ENCODE data around the gene NFU1.
"Not testable (repeated sequence)": the region's sequence is repeated elsewhere in the genome, so short reads cannot be mapped to it uniquely, and the experiment has no call there.

Gene NFU1

DNA sequence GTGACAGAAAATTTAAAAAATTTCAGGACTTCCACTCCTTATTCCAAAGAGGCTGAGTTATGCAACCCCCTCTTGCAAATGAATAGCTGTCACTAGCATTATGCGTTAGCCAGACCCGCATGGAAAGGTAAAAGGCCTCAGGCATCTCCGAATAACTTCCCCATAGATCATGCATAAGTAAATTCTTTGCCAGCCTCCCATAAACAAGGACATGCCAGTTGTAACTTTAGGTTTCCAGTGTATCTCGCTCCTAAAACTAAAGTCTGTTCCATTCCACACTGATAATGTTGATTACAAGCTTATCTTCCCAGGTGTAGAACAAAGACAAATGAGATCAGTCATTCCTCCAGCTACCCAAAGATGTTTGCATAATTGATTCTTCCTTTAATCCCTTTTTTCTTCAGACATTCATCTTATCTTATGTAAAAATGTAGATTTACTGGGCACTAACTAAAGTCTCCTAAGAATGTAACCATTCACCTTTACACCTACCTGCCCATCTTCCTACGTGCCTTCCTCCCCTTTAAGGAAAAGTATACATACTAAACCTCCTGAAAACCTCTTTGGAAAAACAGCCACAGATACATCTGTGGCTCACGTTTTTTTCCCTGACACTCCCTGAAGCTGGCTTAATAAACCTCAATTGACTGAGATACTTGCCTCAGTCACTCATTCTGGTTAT is 13.6 kb upstream of the NFU1 start:
- no peak for DNase-seq (ENCODE audit: low read depth in 3 of 3)

GRCh38 chr2:69449906-69450305 is 12.7 kb upstream of the NFU1 start:
- DNase-seq (ENCODE audit: low read depth in 3 of 3) = no peak

GRCh38 chr2:69443673-69444072 is 6.4 kb upstream of the NFU1 start:
- DNase-seq (ENCODE audit: low read depth in 3 of 3) = not testable (repeated sequence)

DNA sequence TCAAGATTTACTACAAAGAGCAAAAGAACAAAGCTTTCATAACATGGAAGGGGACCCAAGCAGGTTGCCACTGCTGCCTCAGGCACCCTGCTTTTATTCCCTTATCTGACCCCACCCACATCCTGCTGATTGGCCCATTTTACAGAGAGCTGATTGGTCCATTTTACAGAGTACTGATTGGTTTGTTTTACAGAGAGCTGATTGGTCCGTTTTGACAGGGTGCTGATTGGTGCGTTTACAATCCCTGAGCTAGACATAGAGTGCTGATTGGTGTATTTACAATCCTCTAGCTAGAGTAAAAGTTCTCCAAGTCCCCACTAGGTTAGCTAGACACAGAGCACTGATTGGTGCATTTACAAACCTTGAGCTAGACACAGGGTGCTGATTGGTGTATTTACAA is 2.3 kb upstream of the NFU1 start:
- not testable (repeated sequence) for DNase-seq (ENCODE audit: low read depth in 3 of 3)

GRCh38 chr2:69438580-69438979 is 1.3 kb upstream of the NFU1 start:
- DNase-seq (ENCODE audit: low read depth in 3 of 3) = no peak

DNA sequence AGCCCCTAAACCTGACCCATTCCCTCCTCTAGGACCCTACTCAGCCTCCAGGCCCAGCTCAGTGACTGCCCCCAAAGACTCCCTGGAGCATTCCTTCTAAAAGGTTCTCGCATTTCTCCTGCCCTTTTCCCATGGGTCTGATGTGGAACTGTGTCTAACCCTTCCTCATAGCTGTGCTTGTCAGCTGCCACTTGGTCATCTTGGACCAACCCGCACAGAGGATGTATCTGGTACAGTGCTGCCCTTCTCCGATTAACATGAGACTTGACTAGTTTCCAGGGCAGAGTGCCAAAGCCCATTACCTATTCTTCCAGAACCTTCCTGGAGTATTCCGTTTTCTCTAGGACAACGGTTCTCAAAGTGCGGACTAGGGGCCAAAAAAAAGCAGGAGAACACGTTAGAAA is 518 bp upstream of the NFU1 start:
- no peak for DNase-seq (ENCODE audit: low read depth in 3 of 3)

GRCh38 chr2:69436596-69436937 is 668 bp downstream of the NFU1 start:
- DNase-seq (ENCODE audit: low read depth in 3 of 3) = no peak

DNA sequence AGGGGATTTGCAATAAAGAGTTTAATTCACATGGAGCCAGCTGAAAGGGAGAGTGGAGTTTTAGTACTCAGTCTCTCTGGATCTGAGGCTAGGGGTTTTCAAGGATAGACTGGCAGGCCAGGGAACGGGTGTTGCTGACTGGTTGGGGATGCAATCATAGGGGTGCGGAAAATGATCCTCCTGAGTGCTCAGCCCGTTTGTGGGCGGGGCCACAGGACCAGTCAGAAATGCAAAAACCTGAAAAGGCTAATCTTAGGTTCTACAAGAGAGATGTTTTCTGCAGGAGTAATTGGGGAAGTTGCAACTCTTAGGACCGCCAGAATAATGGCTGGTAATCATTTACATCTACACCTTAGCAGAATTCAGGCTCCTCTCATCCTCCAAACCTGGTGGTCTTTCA is 2.5 kb downstream of the NFU1 start:
- no peak for DNase-seq (ENCODE audit: low read depth in 3 of 3)

DNA sequence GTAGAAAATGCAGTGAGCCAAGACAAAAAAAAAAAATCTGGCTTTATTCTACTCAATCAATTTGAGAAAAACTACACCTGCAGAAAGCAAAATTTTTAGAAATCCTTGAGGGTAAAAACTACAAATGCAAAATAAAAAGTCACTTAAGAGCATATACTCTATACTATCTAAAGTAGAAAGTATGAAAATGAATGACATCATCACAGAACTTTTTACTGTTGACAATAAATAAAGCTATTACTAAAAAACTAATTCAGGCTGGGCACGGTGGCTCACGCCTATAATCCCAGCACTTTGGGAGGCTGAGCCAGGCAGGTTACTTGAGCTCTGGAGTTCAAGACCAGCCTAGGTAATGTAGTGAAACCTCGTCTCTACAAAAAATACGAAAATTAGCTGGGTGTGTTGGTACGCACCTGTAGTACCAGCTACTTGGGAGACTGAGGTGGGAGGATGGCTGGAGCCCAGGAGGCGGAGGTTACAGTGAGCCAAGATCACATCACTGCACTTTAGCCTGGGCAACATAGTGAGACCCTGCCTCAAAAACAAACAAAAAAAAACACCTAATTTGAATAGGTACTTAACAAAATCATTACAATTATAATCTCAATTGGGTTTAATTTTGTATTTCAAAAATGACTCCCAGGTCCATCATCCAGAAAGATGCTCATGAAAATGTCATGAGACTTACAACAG is 7.6 kb downstream of the NFU1 start:
- no peak for DNase-seq (ENCODE audit: low read depth in 3 of 3)

DNA sequence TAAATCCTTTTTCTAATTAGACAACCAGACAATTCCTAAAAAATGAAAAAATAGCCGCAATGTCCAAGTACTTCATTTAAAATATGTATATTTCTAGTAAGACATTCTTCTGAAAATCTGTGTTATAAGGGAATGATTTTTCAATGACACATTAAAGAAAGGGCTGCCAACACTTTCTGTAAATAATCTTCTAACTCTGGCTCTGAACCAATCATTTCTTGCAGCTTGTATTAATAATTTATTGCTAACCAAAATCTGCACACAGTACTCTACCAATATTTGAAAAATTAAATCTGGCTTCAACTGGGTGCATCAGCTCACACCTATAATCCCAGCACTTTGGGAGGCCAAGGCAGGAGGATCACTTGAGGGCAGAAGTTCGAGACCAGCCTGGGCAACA is 8.3 kb downstream of the NFU1 start:
- DNase-seq (ENCODE audit: low read depth in 3 of 3) = no peak

- DNase-seq (ENCODE audit: low read depth in 3 of 3) = no peak
Observed at GRCh38 chr2:69424419-69424818, 12.8 kb downstream of the NFU1 start.

DNA sequence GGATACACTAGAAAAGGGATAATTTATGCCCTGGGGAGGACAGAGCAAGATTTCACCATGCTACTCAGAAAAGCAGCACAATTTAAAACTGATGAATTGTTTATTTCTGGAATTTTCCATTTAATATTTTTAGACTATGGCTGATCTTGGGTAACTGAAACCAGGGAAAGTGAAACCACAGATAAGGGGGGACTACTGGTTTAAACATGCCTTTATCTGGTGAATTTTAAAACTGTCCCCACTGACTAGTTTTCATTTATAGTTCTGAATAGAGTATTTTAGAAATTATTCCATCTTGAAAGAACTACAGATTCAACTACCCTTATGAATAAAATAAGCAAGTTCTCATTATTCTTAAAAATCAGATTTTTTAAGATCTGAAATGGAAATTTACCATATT is 15.0 kb downstream of the NFU1 start:
- no peak for DNase-seq (ENCODE audit: low read depth in 3 of 3)

DNA sequence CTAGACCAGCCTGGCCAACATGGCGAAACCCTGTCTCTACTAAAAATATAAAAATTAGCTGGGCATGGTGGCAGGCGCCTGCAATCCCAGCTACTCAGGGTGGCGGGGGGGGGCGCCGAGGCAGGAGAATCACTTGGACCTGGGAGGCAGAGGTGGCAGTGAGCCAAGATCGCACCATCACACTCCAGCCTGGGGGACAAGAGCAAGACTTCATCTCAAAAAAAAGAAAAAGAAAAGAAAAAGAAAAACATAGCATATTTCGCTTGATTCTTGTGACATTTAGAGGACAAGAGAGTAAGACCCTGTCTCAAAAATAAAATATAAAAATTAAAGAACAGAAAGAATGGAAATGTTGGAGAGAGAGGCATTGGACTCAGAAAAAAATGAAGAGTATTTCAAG is 18.1 kb downstream of the NFU1 start:
- not testable (repeated sequence) for DNase-seq (ENCODE audit: low read depth in 3 of 3)

- no peak for DNase-seq (ENCODE audit: low read depth in 3 of 3)
Observed at GRCh38 chr2:69416147-69416546, 21.1 kb downstream of the NFU1 start.

DNA sequence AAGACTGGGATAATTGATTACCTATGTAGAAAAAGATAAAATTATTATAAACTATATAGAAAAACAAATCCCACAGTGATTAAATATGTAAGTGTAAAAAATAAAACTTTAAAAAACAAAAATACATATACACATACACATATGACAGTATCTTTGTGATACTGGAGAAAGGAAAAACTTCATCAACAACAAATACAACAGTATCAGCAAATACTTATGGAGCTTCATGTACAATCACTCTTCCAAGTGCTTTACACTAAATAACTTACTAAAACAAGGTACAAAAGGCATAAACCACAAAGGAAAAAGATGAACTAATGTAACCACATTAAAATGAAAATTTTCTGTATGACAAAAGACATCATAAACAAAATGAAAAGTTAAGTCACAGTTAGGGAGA is 26.1 kb downstream of the NFU1 start:
- DNase-seq (ENCODE audit: low read depth in 3 of 3) = no peak

DNA sequence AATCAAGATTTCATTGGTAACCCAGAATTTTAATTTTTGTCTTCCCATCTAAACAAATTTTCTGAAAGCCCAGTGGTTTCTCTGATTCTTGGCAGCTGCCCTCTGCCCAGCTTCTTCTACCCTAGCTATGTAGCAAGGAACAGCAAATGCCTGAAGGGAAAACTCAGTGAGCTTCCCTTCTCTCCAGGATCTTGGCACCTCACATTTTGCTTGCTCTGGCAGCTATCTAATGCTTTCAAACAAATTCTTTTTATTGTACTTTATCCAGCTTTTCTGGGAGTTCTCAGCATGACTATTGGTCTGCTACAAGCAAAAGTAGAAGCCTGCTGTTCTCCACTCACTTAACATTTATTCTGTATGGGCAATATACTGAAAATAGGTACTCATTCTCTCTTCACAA is 31.9 kb downstream of the NFU1 start:
- DNase-seq (ENCODE audit: low read depth in 3 of 3) = no peak

DNA sequence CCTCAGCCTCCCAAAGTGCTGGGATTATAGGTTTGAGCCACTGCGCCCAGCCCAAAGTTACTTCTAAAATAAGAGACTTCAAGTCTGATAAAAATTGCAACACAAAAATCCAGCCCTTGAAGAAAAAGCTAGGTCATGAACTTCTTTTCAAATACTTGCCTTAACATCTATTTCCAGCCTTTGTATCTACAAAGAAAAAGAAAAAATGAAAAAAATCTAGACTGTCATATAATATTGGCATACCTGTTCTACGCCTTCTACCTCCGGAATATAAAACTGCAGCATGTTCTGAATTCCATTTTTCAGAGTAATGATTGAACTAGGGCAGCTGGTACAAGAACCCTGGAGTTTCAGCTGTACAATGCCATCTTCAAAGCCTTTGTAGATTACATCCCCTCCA is 37.1 kb downstream of the NFU1 start:
- DNase-seq (ENCODE audit: low read depth in 3 of 3) = no peak

GRCh38 chr2:69397234-69397633 is 40.0 kb downstream of the NFU1 start:
- no peak for DNase-seq (ENCODE audit: low read depth in 3 of 3)

DNA sequence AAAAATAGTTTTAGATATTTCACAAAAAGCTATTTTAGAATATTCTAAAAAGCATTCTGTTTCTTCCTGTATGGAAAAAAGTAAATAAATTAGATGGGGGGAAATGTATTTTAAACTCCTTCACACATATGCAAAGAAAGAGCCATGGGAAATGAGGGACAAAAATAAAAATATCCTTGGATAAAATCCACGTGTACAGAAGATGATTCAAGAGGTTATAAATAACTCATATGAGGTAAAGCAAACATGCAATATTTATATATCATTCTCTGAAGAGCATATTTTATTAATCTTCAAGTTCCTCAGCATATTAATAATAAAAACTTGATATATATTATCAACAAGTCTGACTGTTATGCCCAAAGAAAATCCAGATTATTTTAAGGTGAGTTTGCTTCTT is 41.4 kb downstream of the NFU1 start:
- DNase-seq (ENCODE audit: low read depth in 3 of 3) = no peak

DNA sequence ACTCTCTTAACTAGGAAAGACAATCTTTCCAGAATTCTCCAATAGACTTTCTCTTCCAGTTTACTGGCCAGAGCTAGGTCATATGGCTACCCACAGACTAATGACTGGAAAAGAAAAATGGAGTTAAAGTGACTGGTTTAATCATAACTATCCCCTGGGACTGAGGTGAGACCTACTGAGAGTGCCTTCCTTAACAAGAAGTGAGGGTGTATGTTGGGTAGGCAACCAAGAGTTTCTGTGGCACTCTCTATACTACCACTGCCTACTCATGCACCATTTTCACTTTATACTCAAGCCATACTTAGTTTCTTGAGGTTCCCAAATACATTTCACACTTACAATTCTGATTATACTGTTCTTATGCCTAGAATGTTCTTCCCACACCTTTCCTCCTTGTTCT is 43.3 kb downstream of the NFU1 start:
- no peak for DNase-seq (ENCODE audit: low read depth in 3 of 3)

DNA sequence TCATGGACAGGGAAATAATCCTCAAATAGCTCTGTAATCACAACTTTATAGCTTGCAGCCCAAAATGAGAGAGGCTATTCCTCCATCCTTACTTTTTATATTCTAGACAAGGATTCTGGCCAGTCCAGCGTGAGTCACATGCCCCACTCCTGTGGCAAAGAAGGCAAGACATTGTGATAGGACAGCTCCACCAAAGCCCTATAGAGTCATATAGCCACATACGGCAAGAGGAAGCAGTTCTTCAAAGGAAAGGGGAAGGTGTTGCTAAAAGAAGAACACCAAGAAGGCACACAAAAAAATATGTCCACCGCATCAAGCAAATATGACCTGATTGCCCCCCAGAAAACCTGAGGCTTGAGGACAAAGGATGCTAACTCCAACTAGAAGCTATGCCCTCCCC is 46.8 kb downstream of the NFU1 start:
- DNase-seq (ENCODE audit: low read depth in 3 of 3) = no peak

GRCh38 chr2:69390001-69390400 is 47.2 kb downstream of the NFU1 start:
- DNase-seq (ENCODE audit: low read depth in 3 of 3) = no peak

- no peak for DNase-seq (ENCODE audit: low read depth in 3 of 3)
Observed at GRCh38 chr2:69389271-69389670, 48.0 kb downstream of the NFU1 start.

All from stimulated activated CD4-positive, alpha-beta T cell treated with anti-CD3 and anti-CD28 coated beads, TNF-alpha, amount 100 ng/mL, for 4 hours (primary cell).